ENCODE measurements around the gene CRP. TPM values are rescaled to one million over a fixed set of nuclear protein-coding genes. Genes with fewer than 3 reads are reported as not detected.
"Not testable (repeated sequence)": the region's sequence is repeated elsewhere in the genome, so short reads cannot be mapped to it uniquely, and the experiment has no call there.

Gene CRP
- total RNA-seq, 2 donors from 2014 or later: not detected

GRCh38 chr1:159678939-159679338 is 35.5 kb downstream of the CRP start:
- Mint-ChIP-seq H3K27me3 (ENCODE audit: low read depth) (peaks cover 7% of the 10 kb centered on the region), H3K4me1 (ENCODE audit: low read depth) (no peaks in the 10 kb centered on the region), H3K4me3 (no peak overlapping the region), H3K36me3 (ENCODE audit: insufficient read depth in 2 of 2) (no peaks in the 10 kb centered on the region), H3K27ac (no peak overlapping the region), H3K9me3 (no peaks in the 10 kb centered on the region)
- no peak for ATAC-seq (replicated peaks in 1 of 2)
- no peak for DNase-seq

- Mint-ChIP-seq H3K9me3 (no peaks in the 10 kb centered on the region), H3K4me3 (no peak overlapping the region), H3K27ac (no peak overlapping the region), H3K36me3 (ENCODE audit: insufficient read depth in 2 of 2) (no peaks in the 10 kb centered on the region), H3K4me1 (ENCODE audit: low read depth) (no peaks in the 10 kb centered on the region), H3K27me3 (ENCODE audit: low read depth) (peaks cover 15% of the 10 kb centered on the region)
- DNase-seq: no peak
- no peak for ATAC-seq (replicated peaks in 1 of 2)
Observed at GRCh38 chr1:159675046-159675445, 39.3 kb downstream of the CRP start.

DNA sequence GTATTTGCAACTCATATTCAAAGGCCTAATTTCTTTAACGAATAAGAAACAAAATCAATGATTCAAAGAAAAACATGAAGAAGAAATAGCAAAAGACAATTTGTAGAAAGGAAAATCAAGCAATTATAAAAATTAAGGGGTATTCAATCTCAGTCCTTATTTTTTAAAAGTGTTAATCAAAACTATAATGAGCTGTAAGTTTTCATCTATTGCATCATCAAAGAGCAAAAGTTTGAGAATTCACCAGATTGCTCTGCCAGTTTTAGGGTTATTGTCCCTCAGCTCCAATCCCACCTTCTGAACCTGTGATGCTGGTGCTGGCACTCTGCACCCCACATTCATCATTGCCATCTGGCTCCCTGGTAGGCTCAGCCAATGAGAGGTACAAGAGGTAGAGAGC is 42.0 kb downstream of the CRP start:
- H3K4me3 Mint-ChIP-seq, H3K27ac Mint-ChIP-seq: not testable (repeated sequence)
- H3K27me3 Mint-ChIP-seq (ENCODE audit: low read depth): peaks cover 15% of the 10 kb centered on the region

GRCh38 chr1:159669338-159669737 is 45.1 kb downstream of the CRP start:
- Mint-ChIP-seq H3K4me1 (ENCODE audit: low read depth) (no peaks in the 10 kb centered on the region), H3K27me3 (ENCODE audit: low read depth) (peaks cover 8% of the 10 kb centered on the region), H3K9me3 (peaks cover 1 to 4% of the 10 kb centered on the region in 2 donors), H3K36me3 (ENCODE audit: insufficient read depth in 2 of 2) (no peaks in the 10 kb centered on the region), H3K4me3 (no peak overlapping the region), H3K27ac (no peak overlapping the region)
- no peak for DNase-seq
- no peak for ATAC-seq (replicated peaks in 1 of 2)

More for the DNA sequence above, 42.0 kb downstream of the CRP start:
- H3K4me1 Mint-ChIP-seq (ENCODE audit: low read depth); H3K36me3 Mint-ChIP-seq (ENCODE audit: insufficient read depth in 2 of 2); ATAC-seq (replicated peaks in 1 of 2); H3K9me3 Mint-ChIP-seq; DNase-seq: not testable (repeated sequence)

- H3K4me1 Mint-ChIP-seq (ENCODE audit: low read depth): no peaks in the 10 kb centered on the region
- ATAC-seq (replicated peaks in 1 of 2) (no peak), DNase-seq (no peak)
- H3K36me3 Mint-ChIP-seq (ENCODE audit: insufficient read depth in 2 of 2): no peaks in the 10 kb centered on the region
- peaks cover 8% of the 10 kb centered on the region for H3K27me3 Mint-ChIP-seq (ENCODE audit: low read depth)
- H3K9me3 Mint-ChIP-seq: peaks cover 1 to 4% of the 10 kb centered on the region in 2 donors
- H3K27ac Mint-ChIP-seq: no peak overlapping the region
- H3K4me3 Mint-ChIP-seq: no peak overlapping the region
Observed at GRCh38 chr1:159668739-159669138, 45.6 kb downstream of the CRP start.

DNA sequence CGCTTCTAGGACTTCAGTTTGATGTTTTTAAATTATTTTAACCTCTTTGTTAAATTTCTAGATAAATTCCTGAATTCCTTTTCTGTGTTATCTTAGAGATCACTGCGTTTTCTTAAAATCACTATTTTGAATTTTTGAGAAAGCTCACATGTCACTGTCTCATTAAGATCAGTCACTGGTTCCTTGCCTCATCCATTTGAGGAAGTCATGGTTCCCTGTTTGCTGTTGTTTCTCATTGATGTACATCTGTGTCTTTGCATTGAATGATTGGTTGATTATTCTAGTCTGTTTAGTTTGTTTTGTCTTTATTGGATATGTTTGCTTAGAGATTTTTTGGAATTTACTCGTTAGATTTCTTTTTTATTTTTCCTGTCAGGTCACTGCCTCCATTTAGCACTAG is 50.1 kb downstream of the CRP start:
- Mint-ChIP-seq H3K4me3 (no peak overlapping the region), H3K36me3 (ENCODE audit: insufficient read depth in 2 of 2) (no peaks in the 10 kb centered on the region), H3K27me3 (ENCODE audit: low read depth) (no peaks in the 10 kb centered on the region), H3K27ac (no peak overlapping the region), H3K4me1 (ENCODE audit: low read depth) (no peaks in the 10 kb centered on the region), H3K9me3 (peaks cover 1 to 8% of the 10 kb centered on the region in 2 donors)
- DNase-seq: no peak
- ATAC-seq (replicated peaks in 1 of 2): no peak

DNA sequence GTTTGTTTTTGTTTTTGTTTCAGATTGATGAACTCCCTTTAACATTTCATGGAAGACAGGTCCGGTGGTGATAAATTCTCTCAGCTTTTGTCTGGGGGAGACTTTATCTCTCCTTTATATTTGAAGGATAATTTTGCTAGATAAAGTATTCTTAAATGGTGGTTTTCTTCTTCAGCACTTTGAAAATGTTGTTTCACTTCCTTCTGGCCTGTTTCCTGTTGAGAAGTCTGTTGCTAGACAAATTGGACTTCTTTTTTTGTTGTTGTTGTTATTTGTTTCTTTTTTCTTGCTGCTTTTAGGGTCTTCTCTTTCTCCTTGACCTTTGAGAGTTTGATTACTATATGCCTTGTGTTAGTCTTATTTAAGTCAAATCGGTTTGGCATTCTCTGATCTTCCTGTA is 50.8 kb downstream of the CRP start:
- H3K27me3 Mint-ChIP-seq (ENCODE audit: low read depth): no peaks in the 10 kb centered on the region
- ATAC-seq (replicated peaks in 1 of 2) (no peak), DNase-seq (no peak)
- H3K36me3 Mint-ChIP-seq (ENCODE audit: insufficient read depth in 2 of 2): no peaks in the 10 kb centered on the region
- H3K27ac Mint-ChIP-seq: no peak overlapping the region
- H3K4me3 Mint-ChIP-seq: no peak overlapping the region
- peaks cover 1 to 8% of the 10 kb centered on the region in 2 donors for H3K9me3 Mint-ChIP-seq
- H3K4me1 Mint-ChIP-seq (ENCODE audit: low read depth): no peaks in the 10 kb centered on the region

Other genes starting within 250 kb of the CRP start
- not detected for gene OR10J5, start 178.6 kb downstream of the CRP start, total RNA-seq
- gene APCS, start 126.8 kb downstream of the CRP start, total RNA-seq: not detected
- gene DUSP23, start 66.4 kb upstream of the CRP start, total RNA-seq: 10 to 100 TPM; 11.5 to 14.2 TPM
- under 1 TPM in 1 of 2 donors, not detected in 1; 0.16 TPM for gene FCRL6, start 87.8 kb upstream of the CRP start, total RNA-seq
- gene SLAMF8, start 112.3 kb upstream of the CRP start, total RNA-seq: under 1 TPM; 0.31 to 0.53 TPM
- not detected for gene VSIG8, start 148.1 kb upstream of the CRP start, total RNA-seq
- gene CFAP45, start 185.6 kb upstream of the CRP start, total RNA-seq: 1 to 10 TPM; 2.0 to 2.8 TPM
- gene TAGLN2, start 210.9 kb upstream of the CRP start, total RNA-seq: 100 to 1,000 TPM; 378 to 431 TPM
- under 1 TPM; 0.12 TPM for gene IGSF9, start 231.0 kb upstream of the CRP start, total RNA-seq
- not detected for gene SLAMF9, start 239.6 kb upstream of the CRP start, total RNA-seq

All from activated T-cell treated with anti-CD3 and anti-CD28 coated beads, Interleukin-2, amount 50 U/mL, for 72 hours (primary cell).